HCT116 (cell line): ENCODE data around the gene CTNNA2. TPM values are rescaled to one million over a fixed set of nuclear protein-coding genes. Genes with fewer than 3 reads are reported as not detected.

Source experiments
- ATAC-seq: fragments of 200-7000 bp; cut with Tn5 transposase; 2 replicates; pipeline ENCODE4 v1.9.1; 2020; ENCODE audit warnings: mild to moderate bottlenecking, moderate library complexity
- BruUV-seq: library from RNA; stranded (reverse); fragments of 400-500 nt; replicated peaks from 2 replicates; lab custom pipeline; 2021; lab: Mats Ljungman, UMichigan
- CTCF ChIA-PET: fragments of 300-600 bp; sonication (Branson Sonifier 250); formaldehyde crosslinking; loops from one replicate; lab custom pipeline; 2021; ENCODE audit warnings: antibody characterized with exemption; lab: Charles Lee
- POLR2A ChIA-PET: fragments of 300-600, 350-600 bp; sonication (Branson Sonifier 250); formaldehyde crosslinking; loops from one replicate; lab custom pipeline; 2021; ENCODE audit warnings: antibody characterized with exemption; lab: Charles Lee
- RAD21 ChIA-PET, 2 experiments: fragments of 300-600 bp; sonication (Branson Sonifier 250); formaldehyde crosslinking; loops; one replicate each; lab custom pipeline; 2023; ENCODE audit warnings: low total read pairs in 2 of 2; ENCODE audit not compliant: uncharacterized antibody in 2 of 2, unreplicated experiment in 2 of 2, low non-redundant PET in 1 of 2; lab: Charles Lee
- DNase-seq: peaks from one replicate; pipeline ENCODE4 v3.0.0-alpha.2; 2010; ENCODE audit warnings: low read depth, low spot score
- H2AFZ ChIP-seq: fragments of 200-600 bp; shearing (Covaris generic), sonication (generic); 2 replicates; pipeline ENCODE4 v1.6.1; 2017; ENCODE audit warnings: low read depth, mixed run types, mixed read lengths, antibody characterized with exemption, low read length; ENCODE audit not compliant: poor library complexity, severe bottlenecking
- H3K27ac ChIP-seq: 2 replicates; pipeline ENCODE4 v1.5.1; 2012; ENCODE audit warnings: low read depth, low read length
- H3K27me3 ChIP-seq: fragments of 200-600 bp; sonication (generic); 2 replicates; pipeline ENCODE4 v1.6.1; 2016; ENCODE audit warnings: mixed run types, low read length, mixed read lengths; ENCODE audit not compliant: insufficient read depth
- H3K36me3 ChIP-seq, 2 experiments: fragments of 200-500 bp in 1 of 2; fragments of 200-600 bp in 1 of 2; sonication (Bioruptor generic) in 1 of 2; sonication (generic) in 1 of 2; 2 replicates each; pipeline versions ENCODE4 v1.5.1 to v1.6.1; 2014 to 2016; ENCODE audit warnings: low read length in 2 of 2, inconsistent platforms in 1 of 2, mixed read lengths in 1 of 2, mixed run types in 1 of 2; ENCODE audit not compliant: insufficient read depth in 2 of 2, control insufficient read depth in 1 of 2
- H3K4me1 ChIP-seq, 2 experiments: fragments of 200-600 bp in 1 of 2; sonication (generic) in 1 of 2; 2 replicates each; pipeline versions ENCODE4 v1.5.1 to v1.6.1; 2012 to 2017; ENCODE audit warnings: low read length in 2 of 2, inconsistent platforms in 1 of 2, mild to moderate bottlenecking in 1 of 2, mixed read lengths in 1 of 2, mixed run types in 1 of 2, moderate library complexity in 1 of 2; ENCODE audit not compliant: insufficient read depth in 2 of 2, control insufficient read depth in 1 of 2
- H3K4me2 ChIP-seq: fragments of 200-600 bp; sonication (generic); 2 replicates; pipeline ENCODE4 v1.6.1; 2017; ENCODE audit warnings: mixed run types, low read length, mixed read lengths
- H3K4me3 ChIP-seq, 2 experiments: fragments of 200-600 bp in 1 of 2; sonication (generic) in 1 of 2; replicated peaks in 1 of 2; 2 replicates each; pipeline ENCODE4 v1.5.1; 2011 to 2016; ENCODE audit warnings: low read length in 2 of 2, control low read depth in 1 of 2, low read depth in 1 of 2, mild to moderate bottlenecking in 1 of 2, mixed read lengths in 1 of 2, mixed run types in 1 of 2
- H3K79me2 ChIP-seq: fragments of 200-600 bp; sonication (generic); 2 replicates; pipeline ENCODE4 v1.6.1; 2017; ENCODE audit warnings: mild to moderate bottlenecking, mixed run types, low read length, moderate library complexity, mixed read lengths; ENCODE audit not compliant: insufficient read depth
- H3K9ac ChIP-seq: fragments of 200-600 bp; sonication (generic); 2 replicates; pipeline ENCODE4 v1.6.1; 2016; ENCODE audit warnings: low read length, mixed read lengths
- H3K9me2 ChIP-seq: fragments of 200-600 bp; sonication (generic), shearing (Covaris generic); 2 replicates; pipeline ENCODE4 v1.6.1; 2017; ENCODE audit warnings: mixed run types, mild to moderate bottlenecking, moderate library complexity; ENCODE audit not compliant: insufficient read depth
- H3K9me3 ChIP-seq, 2 experiments: fragments of 200-500 bp in 1 of 2; fragments of 200-600 bp in 1 of 2; sonication (Bioruptor generic) in 1 of 2; sonication (generic) in 1 of 2; 2 replicates each; pipeline ENCODE4 v1.6.1; 2014 to 2017; ENCODE audit warnings: low read length in 2 of 2, mixed read lengths in 2 of 2, inconsistent platforms in 1 of 2, low read depth in 1 of 2, mild to moderate bottlenecking in 1 of 2, mixed run types in 1 of 2, moderate library complexity in 1 of 2; ENCODE audit not compliant: control insufficient read depth in 1 of 2, insufficient read depth in 1 of 2
- H4K20me1 ChIP-seq: fragments of 200-600 bp; sonication (generic), shearing (Covaris generic); 2 replicates; pipeline ENCODE4 v1.6.1; 2017; ENCODE audit warnings: mixed run types, mild to moderate bottlenecking, moderate library complexity; ENCODE audit not compliant: insufficient read depth
- ATF3 ChIP-seq: IDR thresholded peaks from 2 replicates; pipeline ENCODE4 v1.6.1; 2012
- CBX3 ChIP-seq: IDR thresholded peaks from 2 replicates; pipeline ENCODE4 v1.6.1; 2012; ENCODE audit warnings: low read depth
- CEBPB ChIP-seq: IDR thresholded peaks from 2 replicates; pipeline ENCODE4 v1.6.1; 2012; ENCODE audit warnings: low read depth
- CTCF ChIP-seq, 3 experiments: fragments of 200-600 bp in 1 of 3; sonication (generic) in 1 of 3; IDR thresholded peaks in 2 of 3; conservative IDR thresholded peaks in 1 of 3; 2 replicates each; pipeline ENCODE4 v1.5.1; 2012 to 2017; ENCODE audit warnings: low read depth in 2 of 3, low read length in 2 of 3, antibody characterized with exemption in 1 of 3, borderline replicate concordance in 1 of 3, control low read depth in 1 of 3, mild to moderate bottlenecking in 1 of 3, mixed read lengths in 1 of 3, mixed run types in 1 of 3, moderate library complexity in 1 of 3; ENCODE audit not compliant: insufficient read depth in 1 of 3
- EZH2phosphoT487 ChIP-seq: fragments of 200-600 bp; IDR thresholded peaks from 2 replicates; pipeline ENCODE4 v1.6.1; 2018; ENCODE audit warnings: antibody characterized with exemption, borderline replicate concordance
- FOSL1 ChIP-seq: IDR thresholded peaks from 2 replicates; pipeline ENCODE4 v1.6.1; 2012; ENCODE audit warnings: low read depth
- JUND ChIP-seq: IDR thresholded peaks from 2 replicates; pipeline ENCODE4 v1.6.1; 2012
- MAX ChIP-seq: IDR thresholded peaks from 2 replicates; pipeline ENCODE4 v1.6.1; 2012
- POLR2A ChIP-seq: IDR thresholded peaks from 2 replicates; pipeline ENCODE4 v1.7.0; 2011; ENCODE audit warnings: borderline replicate concordance; ENCODE audit not compliant: insufficient read depth, insufficient read length; ENCODE audit errors: extremely low read depth
- POLR2AphosphoS5 ChIP-seq: IDR thresholded peaks from 2 replicates; pipeline ENCODE4 v1.6.1; 2011; ENCODE audit warnings: mild to moderate bottlenecking, low read depth, low read length, moderate library complexity
- RAD21 ChIP-seq: IDR thresholded peaks from 2 replicates; pipeline ENCODE4 v1.6.1; 2012; ENCODE audit warnings: low read depth, mild to moderate bottlenecking
- REST ChIP-seq: IDR thresholded peaks from 2 replicates; pipeline ENCODE4 v1.6.1; 2012; ENCODE audit warnings: low read depth
- SIN3A ChIP-seq: IDR thresholded peaks from 2 replicates; pipeline ENCODE4 v1.6.1; 2012; ENCODE audit warnings: low read depth
- SRF ChIP-seq: IDR thresholded peaks from 2 replicates; pipeline ENCODE4 v1.6.1; 2012; ENCODE audit warnings: low read depth
- TCF7L2 ChIP-seq: IDR thresholded peaks from 2 replicates; pipeline ENCODE4 v1.7.0; 2011; ENCODE audit warnings: borderline replicate concordance, inconsistent platforms; ENCODE audit not compliant: insufficient read depth, insufficient read length; ENCODE audit errors: extremely low read depth
- YY1 ChIP-seq: IDR thresholded peaks from 2 replicates; pipeline ENCODE4 v1.6.1; 2011; ENCODE audit warnings: low read length, low read depth, moderate library complexity, mild to moderate bottlenecking; ENCODE audit not compliant: insufficient replicate concordance; ENCODE audit errors: extremely low read depth
- intact Hi-C: fragments of 100-400 bp; cut with micrococcal nuclease; formaldehyde crosslinking; loops from 2 replicates; pipeline ENCODE4 v1.10.0; 2022
- total RNA-seq: library from RNA; stranded (reverse); gene quantifications from one replicate; pipeline ENCODE4 v1.2.1, GENCODE V29; 2021; ENCODE audit not compliant: unreplicated experiment

CTNNA2 gene
- total RNA-seq, 1 experiment from 2014 or later = not detected

- Histone ChIP-seq H3K9me2 (no peaks in the 10 kb centered on the region), H3K27ac (no peak overlapping the region), H3K79me2 (no peaks in the 10 kb centered on the region), H3K9me3 (peaks cover 8 to 18% of the 10 kb centered on the region in 2 experiments; a peak in 2 of 4 replicates), H3K36me3 (no peaks in the 10 kb centered on the region), H3K4me1 (no peaks in the 10 kb centered on the region), H3K27me3 (no peaks in the 10 kb centered on the region), H3K9ac (no peak overlapping the region), H3K4me2 (no peak overlapping the region), H3K4me3 (no peak overlapping the region), H4K20me1 (no peaks in the 10 kb centered on the region; the same call in 1 of the 2 replicates), H2AFZ (no peak overlapping the region)
- no peak for ATAC-seq
- ChIA-PET RAD21 (no interaction called here), POLR2A (no interaction called here), CTCF (no interaction called here)
- DNase-seq = no peak
- no TSS peak for BruUV-seq
- intact Hi-C loops = no loop called here
- no peak for TF ChIP-seq SRF
- TF ChIP-seq CTCF (IDR thresholded peaks at IDR 0.05 in 2 of 3, conservative IDR thresholded peaks at IDR 0.05 in 1 of 3; ENCODE audit: borderline replicate concordance in 1 of 3, insufficient read depth in 1 of 3, low read depth in 2 of 3, low read length in 2 of 3) = no peak
Measured at GRCh38 chr2:79820281-79820680, 307.4 kb downstream of the CTNNA2 start.

GRCh38 chr2:79822136-79822535 lies 309.3 kb downstream of the CTNNA2 start:
- ChIA-PET RAD21 (no interaction called here), POLR2A (no interaction called here), CTCF (no interaction called here)
- intact Hi-C loops = no loop called here
- DNase-seq (no peak), ATAC-seq (no peak)
- Histone ChIP-seq H3K9me3 (peaks cover 14 to 18% of the 10 kb centered on the region in 2 experiments; a peak in 2 of 4 replicates), H2AFZ (no peak overlapping the region), H3K4me3 (no peak overlapping the region), H3K27me3 (no peaks in the 10 kb centered on the region), H3K4me2 (no peak overlapping the region), H3K27ac (no peak overlapping the region), H3K9me2 (no peaks in the 10 kb centered on the region), H3K79me2 (no peaks in the 10 kb centered on the region), H4K20me1 (no peaks in the 10 kb centered on the region; the same call in 1 of the 2 replicates), H3K36me3 (no peaks in the 10 kb centered on the region), H3K9ac (no peak overlapping the region), H3K4me1 (no peaks in the 10 kb centered on the region)
- BruUV-seq = no TSS peak
- TF ChIP-seq CBX3 = no peak
- no peak for TF ChIP-seq TCF7L2
- no peak for TF ChIP-seq RAD21
- no peak for TF ChIP-seq MAX
- no peak for TF ChIP-seq YY1
- TF ChIP-seq REST = no peak
- no peak for TF ChIP-seq POLR2A
- TF ChIP-seq ATF3 = no peak
- TF ChIP-seq SIN3A = no peak
- no peak for TF ChIP-seq JUND
- TF ChIP-seq POLR2AphosphoS5 = no peak
- no peak for TF ChIP-seq FOSL1
- TF ChIP-seq SRF = no peak
- no peak for TF ChIP-seq CEBPB
- TF ChIP-seq EZH2phosphoT487 = no peak
